ENCODE results near the gene DAGLA.
A peak's percentile ranks its signal among the peaks of the same experiment; 100 is the strongest.
"Not testable (repeated sequence)": the region's sequence is repeated elsewhere in the genome, so short reads cannot be mapped to it uniquely, and the experiment has no call there.

Gene DAGLA

DNA sequence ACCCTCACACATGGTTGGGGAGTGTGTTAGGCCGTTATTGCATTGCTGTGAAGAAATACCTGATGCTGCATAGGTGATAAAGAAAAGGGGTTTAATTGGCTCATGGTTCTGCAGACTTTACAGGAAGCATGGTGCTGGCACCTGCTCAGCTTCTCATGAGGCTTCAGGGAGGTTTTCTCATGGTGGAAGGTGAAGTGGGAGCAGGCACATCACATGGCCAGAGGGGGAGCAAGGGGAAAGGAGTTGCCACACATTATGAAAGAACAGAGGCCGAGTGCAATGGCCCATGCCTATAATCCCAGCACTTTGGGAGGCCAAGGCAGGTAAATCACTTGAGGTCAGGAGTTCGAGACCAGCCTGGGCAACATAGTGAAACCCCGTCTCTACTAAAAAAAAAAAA, 19.2 kb upstream of the DAGLA start:
- not testable (repeated sequence) for DNase-seq (ENCODE audit: low read depth)

DNA sequence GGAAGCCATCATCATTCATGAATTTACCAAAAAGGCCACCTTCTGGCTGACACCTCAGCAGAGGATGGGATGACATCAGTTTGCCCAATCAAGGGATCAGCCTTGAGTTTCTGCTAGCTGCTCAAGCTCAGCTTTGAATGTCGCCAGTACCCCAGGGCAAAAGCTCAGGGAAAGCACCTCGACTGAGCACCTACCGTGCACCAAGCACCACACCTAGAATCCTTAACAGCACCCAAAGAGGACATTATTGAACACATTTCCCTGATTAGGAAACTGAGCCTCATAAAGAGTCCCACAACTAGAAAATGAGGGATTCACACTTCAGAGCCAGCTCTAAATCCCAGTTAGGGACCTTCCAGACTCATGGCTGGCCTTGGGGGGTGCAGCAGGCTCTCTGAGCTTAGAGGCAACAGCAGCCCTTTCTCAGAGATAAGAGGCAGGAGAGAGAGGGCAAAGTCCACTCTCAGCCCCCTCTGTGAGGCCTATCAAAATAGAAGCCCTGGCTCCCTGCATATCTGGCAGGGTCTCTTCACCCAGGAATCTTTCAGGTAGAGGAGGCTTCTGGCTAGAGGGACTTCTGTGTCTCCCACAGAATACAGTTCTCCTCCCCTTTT, 13.4 kb upstream of the DAGLA start:
- no peak for DNase-seq (ENCODE audit: low read depth)

DNA sequence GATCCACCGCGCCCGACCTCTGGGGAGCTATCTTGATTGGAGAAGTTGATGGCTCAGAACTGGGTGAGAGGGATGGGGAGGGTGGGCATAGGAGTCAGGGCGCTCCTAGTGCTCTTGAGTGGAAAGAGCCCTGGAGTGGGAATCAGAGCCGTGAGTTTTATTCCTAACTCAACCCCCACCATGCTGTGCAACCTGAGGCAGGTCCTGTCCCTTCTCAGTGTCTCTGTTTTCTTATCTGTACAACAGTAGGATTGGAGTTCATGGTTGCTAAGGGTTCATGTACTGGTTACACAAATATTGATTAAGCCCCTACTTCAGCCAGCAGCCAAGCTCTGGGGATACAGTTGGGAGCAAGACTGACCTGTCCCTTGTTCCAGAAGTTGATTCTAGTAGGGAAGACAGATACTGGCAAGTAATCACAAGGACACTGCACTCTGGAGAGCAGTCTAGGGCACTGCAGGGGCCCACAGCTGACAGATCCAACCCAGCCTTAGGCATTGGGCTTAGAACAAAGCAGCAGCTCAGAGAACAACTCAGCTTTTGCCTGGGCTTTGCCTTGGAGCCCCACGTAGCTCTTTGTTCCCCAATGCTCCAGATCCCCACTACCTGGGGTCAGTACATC, 12.4 kb upstream of the DAGLA start:
- no peak for DNase-seq (ENCODE audit: low read depth)

DNA sequence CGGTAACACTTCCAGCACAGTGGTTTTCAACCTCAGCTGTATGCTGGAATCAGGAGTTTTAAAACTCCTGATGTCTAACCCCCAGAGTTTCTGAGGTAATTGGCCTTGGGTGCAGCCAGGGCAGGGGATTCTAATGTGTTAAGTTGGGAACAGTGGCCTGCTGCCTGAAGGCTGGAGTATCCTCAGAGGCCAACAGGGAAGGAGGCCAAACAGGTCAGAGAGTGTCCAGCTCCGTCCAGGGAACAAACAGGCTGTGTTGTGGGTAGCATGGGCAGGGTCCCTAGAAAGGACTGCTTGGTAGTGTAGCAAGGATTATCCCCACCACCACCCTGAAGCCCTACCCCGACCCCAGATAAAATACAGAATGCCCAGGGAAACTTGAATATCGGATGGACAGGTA, 10.8 kb upstream of the DAGLA start:
- no peak for DNase-seq (ENCODE audit: low read depth)

DNA sequence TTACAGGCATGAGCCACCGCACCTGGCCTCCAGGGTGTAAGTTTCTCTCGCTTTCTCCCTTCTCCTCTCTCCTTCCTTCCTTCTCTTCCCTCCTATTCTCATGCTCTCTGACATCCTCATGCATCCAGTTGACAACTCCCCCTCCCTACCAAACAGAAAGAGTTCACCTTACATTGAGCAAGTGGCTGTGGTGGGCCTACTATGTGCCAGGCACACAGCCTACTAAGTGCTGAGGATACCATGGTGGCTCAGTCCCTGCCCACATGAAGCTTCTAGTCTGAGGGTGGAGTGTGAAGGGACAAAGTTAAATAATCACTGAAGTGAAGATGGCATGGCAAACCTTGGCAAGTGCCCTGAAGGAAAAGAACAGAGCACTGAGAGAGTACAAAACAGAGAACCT, 9.6 kb upstream of the DAGLA start:
- DNase-seq (ENCODE audit: low read depth) = no peak

DNA sequence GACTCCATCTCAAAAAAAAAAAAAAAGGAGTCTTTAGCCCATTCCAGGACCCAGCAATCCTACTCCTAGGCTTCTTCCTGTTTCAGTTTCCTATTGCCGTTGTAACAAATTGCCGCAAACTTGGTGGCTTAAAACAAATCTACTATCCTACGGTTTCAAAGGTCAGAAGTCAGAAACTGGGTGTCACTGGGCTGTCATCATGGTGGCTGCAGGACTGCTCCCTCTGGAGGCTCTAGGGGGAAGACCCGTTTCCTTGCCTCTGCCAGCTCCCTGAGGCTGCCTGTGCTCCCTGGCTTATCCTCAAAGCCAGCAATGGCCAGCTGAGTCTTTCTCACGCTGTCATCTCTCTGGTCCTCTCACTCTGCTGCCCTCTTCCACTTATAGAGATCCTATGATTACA, 8.7 kb upstream of the DAGLA start:
- no peak for DNase-seq (ENCODE audit: low read depth)

DNA sequence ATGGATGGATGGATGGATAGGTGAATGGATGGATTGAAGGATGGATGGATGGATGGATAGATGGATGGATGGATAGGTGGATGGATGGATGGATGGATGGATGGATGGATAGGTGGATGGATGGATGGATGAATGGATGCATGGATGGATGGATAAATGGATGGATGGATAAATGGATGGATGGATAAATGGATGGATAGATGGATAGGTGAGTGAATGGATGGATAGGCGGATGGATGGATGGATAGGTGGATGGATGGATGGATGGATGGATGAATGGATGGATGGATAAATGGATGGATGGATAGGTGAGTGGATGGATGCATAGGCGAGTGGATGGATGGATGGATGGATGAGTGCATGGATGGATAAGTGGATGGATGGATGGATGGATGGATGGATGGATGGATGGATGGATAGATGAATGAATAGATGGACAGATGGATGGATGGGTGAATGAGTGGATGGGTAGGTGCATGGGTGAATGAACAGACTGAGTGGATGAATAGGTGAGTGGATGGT, 6.2 kb upstream of the DAGLA start:
- DNase-seq (ENCODE audit: low read depth) = not testable (repeated sequence)

DNA sequence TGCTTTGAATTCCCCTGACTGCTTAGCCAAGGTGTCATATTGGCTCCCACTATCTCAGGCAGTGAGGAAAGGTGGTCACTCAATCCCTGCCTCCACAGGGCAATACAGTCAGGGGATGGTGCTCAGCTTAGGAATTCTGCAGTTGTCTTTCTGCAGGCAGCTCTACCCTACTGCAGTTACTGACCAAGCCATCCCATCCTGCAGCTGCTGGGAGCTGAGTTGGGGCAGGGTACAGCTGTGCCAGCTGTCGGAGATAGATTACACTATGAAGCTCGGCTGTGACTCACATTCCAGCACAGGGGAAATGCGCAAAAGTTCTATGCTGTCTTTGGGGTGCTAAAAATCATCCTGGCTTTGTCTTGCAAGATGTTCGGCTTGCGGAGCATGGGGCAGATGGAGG, 4.4 kb upstream of the DAGLA start:
- DNase-seq (ENCODE audit: low read depth) = no peak

DNA sequence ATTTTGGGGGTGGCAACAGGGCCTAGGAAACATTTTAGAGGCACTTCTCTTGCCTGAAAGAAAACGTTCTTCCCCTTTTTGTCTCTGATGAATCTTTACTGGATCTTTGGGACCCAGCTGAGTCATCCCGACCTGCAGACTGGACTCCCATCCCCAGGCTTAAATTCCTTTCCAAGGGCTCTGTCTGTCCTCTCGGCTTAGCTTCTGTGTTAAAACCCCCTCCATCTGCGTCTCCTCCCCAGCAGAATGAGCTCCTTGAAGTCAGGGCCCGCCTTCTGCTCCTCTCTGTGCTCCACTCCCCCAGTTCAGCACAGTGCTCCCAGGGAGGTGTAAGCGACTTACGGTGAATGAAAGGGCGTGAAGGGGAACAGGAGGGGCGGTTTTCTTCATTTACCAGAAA, 895 bp upstream of the DAGLA start:
- no peak for DNase-seq (ENCODE audit: low read depth)

DNA sequence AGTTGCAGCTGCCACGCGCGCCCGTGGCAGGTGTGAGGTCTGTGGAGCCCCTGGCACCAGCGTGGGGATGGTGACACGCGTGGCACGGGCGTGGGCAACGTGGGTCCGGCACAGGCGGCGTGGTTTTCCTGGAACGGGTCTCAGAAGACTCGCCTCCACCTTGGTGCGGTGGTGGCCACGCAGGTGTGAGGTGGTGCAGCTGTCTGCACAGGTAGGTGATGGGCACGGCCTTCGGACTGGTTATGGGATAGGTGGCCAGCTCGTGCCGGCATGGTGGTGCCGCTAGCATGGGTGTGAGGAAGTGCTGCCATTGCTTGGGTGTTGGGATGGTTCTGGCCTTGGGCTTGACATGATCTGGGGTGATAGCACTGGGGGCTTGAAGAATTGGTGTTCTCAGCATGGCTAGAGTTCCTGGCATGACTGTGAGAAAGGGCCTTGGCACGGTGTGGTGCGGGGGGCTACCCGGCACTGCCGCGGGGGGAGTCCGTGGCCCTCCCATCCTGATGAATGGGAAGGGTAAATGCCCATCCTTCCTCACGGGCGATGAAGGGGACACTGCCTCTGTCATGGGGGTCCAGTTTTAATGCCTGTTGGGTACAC, 531 bp downstream of the DAGLA start:
- no peak for DNase-seq (ENCODE audit: low read depth)

DNA sequence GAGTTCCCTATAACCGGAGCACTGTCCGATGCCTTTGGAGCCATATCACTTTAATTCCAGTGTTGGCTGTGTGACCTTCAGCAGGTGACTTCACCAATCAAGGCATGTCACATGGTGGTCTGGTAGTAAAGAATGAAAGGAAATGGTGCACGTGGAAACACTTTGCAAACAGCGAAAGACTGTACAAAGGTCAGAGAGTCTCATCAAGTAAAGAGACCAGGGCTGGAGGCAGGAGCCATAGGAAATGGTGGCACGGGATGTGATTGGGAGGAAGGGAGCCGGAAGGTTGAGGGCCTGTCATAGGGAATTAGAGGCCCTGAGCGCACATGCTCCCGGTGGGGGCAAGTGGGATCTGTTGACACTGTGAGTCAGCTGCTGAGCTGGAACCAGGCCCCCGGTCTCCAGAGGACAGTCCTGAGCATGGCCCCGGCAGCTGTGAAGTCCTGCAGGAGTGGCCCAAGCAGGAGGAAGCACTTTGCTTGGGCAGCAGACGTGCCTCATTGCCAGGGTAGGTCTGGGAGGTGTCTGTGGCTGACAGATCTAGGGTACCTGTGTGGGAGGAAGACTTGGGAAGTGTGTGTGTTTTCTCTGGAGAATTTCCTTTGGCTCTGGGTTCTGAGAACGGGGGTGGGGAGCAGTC, 2.0 kb downstream of the DAGLA start:
- DNase-seq (ENCODE audit: low read depth) = no peak

DNA sequence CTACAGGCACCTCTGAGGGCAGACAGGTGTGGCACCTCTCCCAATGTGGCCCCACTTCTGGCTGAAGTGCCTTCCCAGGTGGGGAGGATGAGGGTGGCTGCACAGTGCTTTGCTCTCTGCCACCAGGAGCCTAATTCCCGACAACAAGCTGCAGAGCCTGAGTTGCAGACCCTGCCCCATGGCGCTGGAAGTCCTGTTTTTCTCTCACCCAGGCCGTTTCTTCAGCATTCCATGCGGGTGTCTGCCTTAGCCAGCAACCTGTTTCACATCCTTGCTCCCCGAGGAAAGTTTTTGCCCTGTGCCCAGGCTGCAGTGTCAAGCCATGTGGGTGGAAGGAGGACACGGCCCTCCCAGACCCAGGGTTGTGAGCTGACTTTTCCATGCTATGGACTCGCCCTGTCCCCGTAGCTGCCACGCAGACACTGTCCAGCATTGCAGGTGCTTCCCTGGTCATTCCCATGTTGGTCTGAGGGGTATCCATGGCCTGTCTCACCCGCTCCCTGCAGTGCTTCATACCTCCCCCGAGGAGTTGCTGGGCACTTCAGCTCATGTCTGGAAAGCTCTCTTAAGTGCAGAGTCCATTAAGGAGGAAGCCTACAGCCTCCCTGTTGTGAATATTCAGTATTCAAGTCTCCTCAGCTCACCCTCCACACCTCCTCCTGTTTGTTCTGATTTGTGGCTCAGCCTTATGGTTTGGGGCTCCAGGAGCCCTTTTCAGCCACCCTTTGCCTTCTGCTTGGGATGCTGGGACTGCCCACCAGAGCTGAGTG, 2.9 kb downstream of the DAGLA start:
- DNase-seq (ENCODE audit: low read depth) = no peak

DNA sequence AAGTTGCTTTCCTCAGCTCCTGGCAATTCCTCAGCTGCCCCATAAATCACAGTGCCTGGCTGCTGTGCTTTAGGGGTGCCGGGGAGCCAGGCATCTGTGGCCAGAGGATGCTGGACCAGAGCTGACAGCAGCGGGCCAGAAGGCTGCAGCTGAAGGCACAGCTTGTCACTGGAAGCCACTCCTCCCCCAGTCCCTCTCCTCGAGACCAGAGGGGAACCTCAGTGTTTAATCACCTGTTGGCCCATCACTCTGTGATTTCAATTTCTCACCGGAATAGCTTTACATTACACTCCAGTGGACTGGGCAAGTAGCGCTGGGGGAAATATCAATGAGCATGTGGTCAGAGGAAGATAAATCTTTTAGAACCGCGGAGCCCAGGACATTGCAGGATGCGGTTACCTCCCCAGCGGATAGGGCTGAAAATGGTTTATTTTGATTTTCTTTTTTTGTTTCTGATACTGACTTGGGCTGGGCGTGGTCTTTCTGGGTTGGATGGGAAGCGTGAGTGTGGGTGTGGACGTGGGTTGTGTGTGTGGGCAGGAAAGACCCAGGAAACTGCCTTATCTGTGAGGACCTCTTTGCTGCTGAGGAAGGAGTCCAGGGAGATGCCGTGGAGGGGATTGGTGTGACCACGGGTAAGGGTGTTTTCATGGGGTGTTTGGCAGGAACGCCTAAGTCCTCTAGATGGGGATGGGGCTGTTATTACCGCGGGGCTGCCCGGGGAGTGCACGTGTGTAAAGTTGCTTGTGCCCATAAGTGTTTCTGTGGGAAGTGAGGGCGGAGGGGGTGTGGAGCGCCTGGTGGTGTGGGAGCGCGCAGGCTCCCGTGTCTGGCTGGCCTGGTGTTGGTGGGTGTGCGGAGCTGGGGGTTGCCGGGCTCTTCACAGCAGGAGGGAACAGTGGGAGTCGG, 4.0 kb downstream of the DAGLA start:
- DNase-seq (ENCODE audit: low read depth) = no peak

DNA sequence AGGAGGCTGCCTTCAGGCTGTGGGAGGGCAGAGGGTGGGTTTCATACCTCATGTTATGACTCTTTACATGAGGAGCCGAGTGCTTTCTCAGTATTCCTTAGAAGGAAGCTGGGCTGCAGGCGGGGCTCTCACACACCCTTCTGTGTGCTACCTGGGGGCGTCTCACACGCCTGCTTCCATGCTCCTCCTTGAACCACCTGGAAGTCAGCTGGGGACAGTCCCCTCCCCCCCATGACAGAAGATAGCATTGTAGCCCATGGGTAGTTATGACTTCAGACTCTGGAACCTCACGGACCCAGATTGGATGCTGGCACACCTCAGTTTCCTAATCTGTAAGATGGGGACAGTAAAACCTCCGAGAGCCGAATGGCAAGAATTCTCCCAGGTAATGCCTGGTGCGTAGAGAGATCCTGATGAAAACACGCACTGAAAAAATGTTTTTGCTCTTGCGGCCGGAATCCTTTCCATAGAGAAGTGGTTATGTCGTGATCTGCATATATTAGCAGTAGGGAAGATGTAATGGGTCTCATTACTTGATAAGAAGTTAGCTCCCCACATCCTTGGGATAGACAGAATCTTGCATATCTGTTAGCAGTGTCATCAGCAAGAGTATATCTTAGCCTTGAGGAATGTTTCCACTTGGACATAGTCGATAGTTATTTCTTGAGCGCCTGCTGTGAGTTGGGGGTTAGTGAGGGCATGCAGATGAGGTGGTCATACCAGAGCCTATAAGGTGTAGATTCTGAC, 4.9 kb downstream of the DAGLA start:
- no peak for DNase-seq (ENCODE audit: low read depth)

DNA sequence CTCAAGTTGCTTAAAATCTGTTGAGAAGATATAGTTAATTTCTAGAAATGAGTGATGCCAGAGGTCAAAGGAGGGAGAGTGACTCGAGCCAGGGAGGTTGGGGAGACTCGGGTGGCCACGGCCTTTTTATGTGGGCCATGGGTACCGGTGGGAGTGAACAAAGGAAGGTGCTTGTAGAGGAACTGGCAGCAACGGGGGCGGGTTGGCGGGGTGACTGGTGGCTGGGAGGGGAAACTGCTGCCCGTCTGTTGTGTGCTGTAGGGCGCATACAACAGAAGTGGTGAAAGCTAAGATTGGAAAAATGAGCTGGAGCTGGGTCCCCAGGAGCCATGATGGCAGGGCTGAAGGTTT, 5.4 kb downstream of the DAGLA start:
- no peak for DNase-seq (ENCODE audit: low read depth)

DNA sequence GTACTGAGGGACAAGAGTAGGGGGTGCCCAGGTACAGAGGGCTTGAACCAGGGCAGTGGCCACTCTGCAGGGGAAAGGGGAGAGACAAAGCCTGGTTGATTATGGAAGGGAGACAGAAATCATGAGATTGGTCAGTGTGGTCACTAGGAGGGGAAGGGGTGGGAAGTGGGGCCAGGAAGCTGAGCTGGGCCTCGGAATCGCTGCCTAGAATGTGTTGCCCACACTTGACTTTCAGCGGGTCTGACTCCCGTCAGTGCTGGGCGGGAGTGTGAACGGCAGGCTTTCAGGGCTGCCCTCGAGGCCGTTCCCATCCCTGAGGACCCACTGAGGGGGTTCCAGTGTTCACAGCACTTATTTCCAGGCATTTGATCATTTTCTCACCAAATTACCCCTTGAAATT, 5.9 kb downstream of the DAGLA start:
- DNase-seq (ENCODE audit: low read depth) = no peak

DNA sequence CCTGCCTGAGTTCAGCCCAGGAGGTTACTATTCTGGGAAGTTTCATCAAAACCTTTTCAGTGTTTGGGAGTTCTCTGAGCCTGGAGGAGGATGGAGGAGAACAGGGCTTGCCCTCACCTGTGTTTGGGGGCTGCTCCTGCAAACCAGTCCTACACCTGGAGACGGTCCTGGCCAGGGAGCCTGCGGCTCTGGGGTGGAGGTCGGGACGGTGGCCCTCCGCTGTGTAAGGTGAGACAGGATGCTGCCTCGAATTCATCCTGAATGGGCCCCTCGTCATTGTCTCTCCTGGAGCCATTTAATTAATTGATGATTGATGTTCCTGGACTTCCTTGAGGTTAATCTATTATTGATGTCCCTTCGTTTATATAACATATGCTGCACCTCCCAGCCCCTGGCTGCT, 6.3 kb downstream of the DAGLA start:
- DNase-seq (ENCODE audit: low read depth) = no peak

DNA sequence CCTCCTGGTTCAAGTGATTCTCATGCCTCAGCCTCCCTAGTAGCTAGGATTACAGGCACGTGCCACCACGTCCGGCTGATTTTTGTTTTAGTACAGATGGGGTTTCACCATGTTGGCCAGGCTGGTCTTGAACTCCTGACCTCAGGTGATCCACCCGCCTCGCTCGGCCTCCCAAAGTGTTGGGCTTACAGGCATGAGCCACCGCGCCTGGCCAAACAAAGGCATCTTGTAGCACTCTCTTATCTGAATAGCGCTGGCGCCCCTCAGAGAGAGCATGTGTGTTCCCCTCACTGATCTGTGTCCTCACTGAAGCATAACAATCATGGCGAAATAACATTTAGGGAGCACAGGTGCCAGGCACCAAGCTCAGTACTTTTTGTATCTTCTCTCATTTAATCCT, 7.2 kb downstream of the DAGLA start:
- no peak for DNase-seq (ENCODE audit: low read depth)

DNA sequence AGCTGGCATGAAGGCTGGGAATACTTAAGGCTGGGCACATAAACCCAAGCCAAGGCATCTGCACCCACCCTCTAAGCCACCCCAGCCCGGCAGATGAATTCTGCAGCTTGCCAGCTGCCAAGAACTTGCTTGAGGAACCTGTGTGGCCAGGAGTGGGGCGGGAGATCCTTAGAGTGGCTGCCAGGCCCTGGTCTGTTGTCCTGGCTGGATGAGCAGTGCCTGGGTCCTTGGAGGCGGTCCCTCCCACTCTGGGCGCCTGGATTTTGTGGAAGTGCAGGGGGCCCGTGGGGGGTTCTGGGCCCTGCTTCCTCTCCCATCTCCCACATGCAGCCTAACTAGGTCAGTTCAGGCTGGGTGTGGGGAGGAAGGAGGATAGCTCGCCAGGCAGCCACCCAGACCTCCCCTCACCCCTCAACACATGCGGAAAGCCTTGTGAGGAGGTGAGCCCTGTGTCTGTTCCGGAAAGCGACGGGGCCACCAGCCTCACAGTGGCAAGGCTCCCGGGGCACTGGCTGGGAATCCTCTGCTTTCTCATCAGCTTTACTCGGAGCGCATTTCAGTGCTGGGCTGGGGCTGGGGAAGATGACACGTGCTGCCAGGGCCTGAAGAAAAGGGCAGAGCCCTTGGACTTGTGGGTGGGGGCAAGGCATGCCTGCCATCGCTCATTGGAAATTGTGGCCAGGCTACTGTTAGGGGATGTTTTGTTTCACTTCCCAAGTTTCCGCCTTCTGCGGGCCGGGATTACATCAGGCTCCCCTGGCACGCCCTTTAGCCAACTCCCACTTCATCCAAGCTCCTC, 8.4 kb downstream of the DAGLA start:
- peak; percentile 83 for DNase-seq (ENCODE audit: low read depth)

DNA sequence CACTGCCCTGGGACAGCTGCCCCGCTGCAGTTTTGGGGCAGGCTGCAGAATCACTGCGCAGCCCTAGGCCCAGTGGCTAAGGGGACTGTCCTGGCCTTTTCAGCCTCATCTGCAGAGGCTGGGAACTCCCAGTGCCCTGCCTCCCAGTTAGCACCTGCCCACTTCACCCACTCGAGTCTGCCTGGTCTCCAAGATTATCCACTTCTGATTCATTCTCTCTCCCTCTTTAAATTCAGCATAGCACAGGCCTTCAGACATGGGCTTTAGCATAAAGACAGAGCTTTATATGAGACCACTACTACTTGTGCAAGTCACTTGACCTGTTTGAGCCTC, 8.9 kb downstream of the DAGLA start:
- no peak for DNase-seq (ENCODE audit: low read depth)

Data from stromal cell of bone marrow (primary cell).